CD4-positive, alpha-beta T cell (primary cell): ENCODE measurements around the gene RNF138. TPM values are rescaled to one million over a fixed set of nuclear protein-coding genes. Genes with fewer than 3 reads are reported as not detected.
A peak's percentile ranks its signal among the peaks of the same experiment; 100 is the strongest.

Experiments used
- ATAC-seq: fragments of 200-7000 bp; cut with Tn5 transposase; one replicate; pipeline ENCODE4 v1.10.0; 2022; ENCODE audit warnings: mild to moderate bottlenecking; ENCODE audit not compliant: poor library complexity
- CTCF ChIA-PET: fragments of 350-600 bp; sonication (Branson Sonifier 250); formaldehyde crosslinking; loops from one replicate; lab custom pipeline; 2021; ENCODE audit warnings: antibody characterized with exemption, inconsistent platforms; lab: Charles Lee
- POLR2A ChIA-PET: fragments of 350-600 bp; sonication (Branson Sonifier 250); formaldehyde crosslinking; loops from one replicate; lab custom pipeline; 2021; ENCODE audit warnings: antibody characterized with exemption, inconsistent platforms; lab: Charles Lee
- DNase-seq, 14 experiments: peaks; one replicate each; pipeline ENCODE4 v3.0.0-alpha.2; 2013 to 2020; ENCODE audit warnings: mixed read lengths in 2 of 14
- H3K27ac ChIP-seq, 2 donors: one replicate each; pipeline versions ENCODE4 v1.5.1 to v1.7.0; 2013; ENCODE audit warnings: low read length in 2 of 2, low read depth in 1 of 2, mild to moderate bottlenecking in 1 of 2
- H3K27me3 ChIP-seq, 2 experiments: 1 replicate in 1 of 2; 2 replicates in 1 of 2; pipeline versions ENCODE4 v1.6.1 to v1.7.0; 2013; ENCODE audit warnings: low read length in 2 of 2, control low read depth in 1 of 2, mild to moderate bottlenecking in 1 of 2, moderate library complexity in 1 of 2; ENCODE audit not compliant: insufficient read depth in 2 of 2, control insufficient read depth in 1 of 2
- H3K36me3 ChIP-seq: one replicate; pipeline ENCODE4 v1.6.1; 2013; ENCODE audit warnings: low read length, control low read depth; ENCODE audit not compliant: insufficient read depth
- H3K4me1 ChIP-seq: one replicate; pipeline ENCODE4 v1.6.1; 2013; ENCODE audit warnings: low read length, control low read depth; ENCODE audit not compliant: insufficient read depth
- H3K4me3 ChIP-seq: one replicate; pipeline ENCODE4 v1.5.1; 2013; ENCODE audit warnings: mild to moderate bottlenecking, low read length, moderate library complexity
- H3K9me3 ChIP-seq, 2 experiments: 1 replicate in 1 of 2; 2 replicates in 1 of 2; pipeline versions ENCODE4 v1.6.1 to v1.7.0; 2013; ENCODE audit warnings: low read length in 2 of 2, mild to moderate bottlenecking in 2 of 2, control low read depth in 1 of 2, moderate library complexity in 1 of 2; ENCODE audit not compliant: control insufficient read depth in 1 of 2, insufficient read depth in 1 of 2
- H3K27ac Mint-ChIP-seq: one replicate; pipeline ENCODE4 v1.8.0; 2020; ENCODE audit warnings: mixed read lengths
- H3K27me3 Mint-ChIP-seq: one replicate; pipeline ENCODE4 v1.8.0; 2021; ENCODE audit warnings: mixed read lengths
- H3K36me3 Mint-ChIP-seq: one replicate; pipeline ENCODE4 v1.8.0; 2021; ENCODE audit warnings: low read depth, mixed read lengths
- H3K4me1 Mint-ChIP-seq: one replicate; pipeline ENCODE4 v1.8.0; 2021; ENCODE audit warnings: low read depth, mixed read lengths
- H3K4me3 Mint-ChIP-seq: one replicate; pipeline ENCODE4 v1.8.0; 2020; ENCODE audit warnings: mild to moderate bottlenecking, mixed read lengths
- H3K9me3 Mint-ChIP-seq: one replicate; pipeline ENCODE4 v1.8.0; 2020; ENCODE audit warnings: mixed read lengths
- intact Hi-C, 2 experiments: fragments of 100-400 bp; cut with DNase I in 1 of 2; cut with micrococcal nuclease in 1 of 2; formaldehyde crosslinking; loops; one replicate each; pipeline versions ENCODE4 v1.15.1 to v1.9.0; 2023 to 2025; cut with DNase I, micrococcal nuclease
- total RNA-seq, 174 experiments: library from RNA in 2 of 174; stranded (reverse) in 2 of 174; gene quantifications; one replicate each; pipeline ENCODE4 v1.2.3 and lab custom pipeline; 2021 to 2026
- TF ChIP-seq, protein P1 (sequence below): fragments of 200-600 bp; IDR thresholded peaks from one replicate; pipeline ENCODE4 v1.8.0; 2022; ENCODE audit warnings: antibody characterized with exemption, mild to moderate bottlenecking

RNF138 gene
- total RNA-seq, 2 experiments from 2014 or later, result 177 to 184 TPM

DNA sequence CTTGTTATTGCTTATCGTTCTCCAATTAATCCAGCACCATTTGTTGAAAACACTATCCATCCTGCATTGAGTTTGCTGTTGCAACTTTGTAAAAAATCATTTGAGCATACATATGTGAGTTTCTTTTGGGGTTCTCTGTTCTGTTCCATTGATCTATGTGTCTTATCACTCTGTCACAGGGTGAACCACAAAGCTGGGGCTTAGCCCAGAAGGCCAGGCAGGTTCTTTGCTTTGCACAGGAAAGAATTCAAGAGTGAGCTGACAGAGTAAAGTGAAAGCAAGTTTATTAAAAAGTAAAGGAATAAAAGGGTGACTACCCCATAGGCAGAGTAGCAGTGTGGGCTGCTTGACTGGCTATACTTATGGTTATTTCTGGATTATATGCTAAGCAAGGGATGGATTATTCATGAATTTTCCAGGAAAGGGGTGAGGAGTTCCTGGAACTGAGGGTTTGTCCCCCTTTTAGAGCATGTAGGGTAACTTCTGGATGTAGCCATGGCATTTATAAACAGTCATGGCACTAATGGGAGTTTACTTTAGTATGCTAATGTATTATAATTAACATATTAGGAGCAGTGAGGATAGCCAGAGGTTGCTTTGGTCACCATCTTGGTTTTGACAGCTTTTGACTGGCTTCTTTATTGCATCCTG lies 46.8 kb downstream of the RNF138 start:
- Histone ChIP-seq H3K4me3 (no peak overlapping the region), H3K36me3 (no peaks in the 10 kb centered on the region), H3K27ac (no peak overlapping the region), H3K4me1 (no peaks in the 10 kb centered on the region), H3K27me3 (no peaks in the 10 kb centered on the region), H3K9me3 (no peaks in the 10 kb centered on the region)
- CTCF ChIA-PET, result interaction anchor here (0.8 kb wide), 1 partner anchor 27 kb away, joined by 3 read pairs; no protein-coding TSS in a partner anchor
- no peaks in the 10 kb centered on the region for H3K27me3 Mint-ChIP-seq
- H3K27ac Mint-ChIP-seq, result peak overlapping the region; percentile 20
- TF ChIP-seq, protein P1, sequence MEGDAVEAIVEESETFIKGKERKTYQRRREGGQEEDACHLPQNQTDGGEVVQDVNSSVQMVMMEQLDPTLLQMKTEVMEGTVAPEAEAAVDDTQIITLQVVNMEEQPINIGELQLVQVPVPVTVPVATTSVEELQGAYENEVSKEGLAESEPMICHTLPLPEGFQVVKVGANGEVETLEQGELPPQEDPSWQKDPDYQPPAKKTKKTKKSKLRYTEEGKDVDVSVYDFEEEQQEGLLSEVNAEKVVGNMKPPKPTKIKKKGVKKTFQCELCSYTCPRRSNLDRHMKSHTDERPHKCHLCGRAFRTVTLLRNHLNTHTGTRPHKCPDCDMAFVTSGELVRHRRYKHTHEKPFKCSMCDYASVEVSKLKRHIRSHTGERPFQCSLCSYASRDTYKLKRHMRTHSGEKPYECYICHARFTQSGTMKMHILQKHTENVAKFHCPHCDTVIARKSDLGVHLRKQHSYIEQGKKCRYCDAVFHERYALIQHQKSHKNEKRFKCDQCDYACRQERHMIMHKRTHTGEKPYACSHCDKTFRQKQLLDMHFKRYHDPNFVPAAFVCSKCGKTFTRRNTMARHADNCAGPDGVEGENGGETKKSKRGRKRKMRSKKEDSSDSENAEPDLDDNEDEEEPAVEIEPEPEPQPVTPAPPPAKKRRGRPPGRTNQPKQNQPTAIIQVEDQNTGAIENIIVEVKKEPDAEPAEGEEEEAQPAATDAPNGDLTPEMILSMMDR, result no peak
- ATAC-seq (peak; percentile 68), DNase-seq (peak in 2 of 14 experiments; percentile 19 to 30)
- POLR2A ChIA-PET, result no interaction called here
- H3K9me3 Mint-ChIP-seq, result no peaks in the 10 kb centered on the region
- no peak overlapping the region for H3K4me3 Mint-ChIP-seq
- peaks cover 19% of the 10 kb centered on the region for H3K36me3 Mint-ChIP-seq
- peaks cover 18% of the 10 kb centered on the region for H3K4me1 Mint-ChIP-seq
- intact Hi-C loops, result no loop called here

DNA sequence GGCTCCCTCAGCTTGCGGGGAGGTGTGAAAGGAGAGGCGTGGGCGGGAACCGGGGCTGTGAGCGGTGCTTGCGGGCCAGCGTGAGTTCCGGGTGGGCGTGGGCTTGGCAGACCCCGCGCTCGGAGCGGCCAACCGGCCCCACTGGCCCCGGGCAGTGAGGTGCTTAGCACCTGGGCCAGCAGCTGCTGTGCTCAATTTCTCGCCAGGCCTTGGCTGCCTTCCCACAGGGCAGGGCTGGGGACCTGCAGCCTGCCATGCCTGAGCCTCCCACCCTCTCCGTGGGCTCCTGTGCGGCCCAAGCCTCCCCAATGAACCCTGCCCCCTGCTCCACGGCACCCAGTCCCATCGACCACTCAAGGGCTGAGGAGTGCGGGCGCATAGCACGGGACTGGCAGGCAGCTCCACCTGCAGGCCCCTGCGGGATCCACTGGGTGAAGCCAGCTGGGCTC lies 48.2 kb downstream of the RNF138 start:
- no peak overlapping the region for H3K4me3 ChIP-seq
- Mint-ChIP-seq H3K27ac (no peak overlapping the region), H3K36me3 (peaks cover 11% of the 10 kb centered on the region), H3K27me3 (no peaks in the 10 kb centered on the region), H3K4me1 (peaks cover 18% of the 10 kb centered on the region), H3K9me3 (no peaks in the 10 kb centered on the region), H3K4me3 (no peak overlapping the region)
- ChIA-PET POLR2A (interaction anchor here (0.6 to 0.8 kb wide), 2 partner anchors 55 to 114 kb away, joined by 3 read pairs; no protein-coding TSS in a partner anchor), CTCF (no interaction called here)
- ATAC-seq, result no peak
- no peak overlapping the region for H3K27ac ChIP-seq
- intact Hi-C loops, result no loop called here
- no peaks in the 10 kb centered on the region for H3K36me3 ChIP-seq
- no peaks in the 10 kb centered on the region for H3K4me1 ChIP-seq
- peak in 1 of 14 experiments; percentile 28 for DNase-seq
- TF ChIP-seq, protein P1, result no peak
- H3K27me3 ChIP-seq, result no peaks in the 10 kb centered on the region
- H3K9me3 ChIP-seq, result no peaks in the 10 kb centered on the region

DNA sequence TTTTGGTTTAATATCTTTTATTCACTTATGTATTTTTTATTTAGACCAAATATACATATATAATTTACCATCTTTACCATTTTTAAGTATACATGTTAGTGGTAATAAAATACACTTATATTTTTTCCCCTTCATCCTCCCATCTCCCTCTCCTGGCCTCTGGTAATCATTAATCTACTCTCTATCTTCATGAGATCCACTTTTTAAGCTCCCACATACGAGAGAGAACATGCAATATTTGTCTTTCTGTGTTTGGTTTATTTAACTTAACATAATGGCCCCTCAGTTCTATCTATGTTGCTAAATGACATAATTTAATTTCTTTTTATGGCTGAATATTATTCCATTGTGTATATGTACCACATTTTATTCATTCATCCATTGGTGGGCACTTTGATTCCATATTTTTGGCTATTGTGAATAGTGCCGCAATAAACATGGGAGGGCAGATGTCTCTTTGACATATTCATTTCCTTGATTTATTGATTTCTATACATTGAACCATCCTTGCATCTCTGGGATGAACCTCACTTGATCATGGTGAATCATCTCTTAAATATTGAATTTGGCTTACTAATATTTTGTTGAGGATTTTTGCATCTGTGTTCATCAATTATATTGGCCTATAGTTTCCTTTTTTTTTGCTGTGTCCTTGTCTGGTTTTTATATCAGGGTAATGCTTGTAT lies 56.7 kb downstream of the RNF138 start:
- no peak for DNase-seq
- H3K4me3 ChIP-seq, result no peak overlapping the region
- TF ChIP-seq, protein P1, result no peak
- POLR2A ChIA-PET, result no interaction called here
- H3K27ac ChIP-seq, result no peak overlapping the region
- H3K27ac Mint-ChIP-seq, result no peak overlapping the region
- H3K9me3 Mint-ChIP-seq, result no peaks in the 10 kb centered on the region
- no peaks in the 10 kb centered on the region for H3K36me3 ChIP-seq
- no peak for ATAC-seq
- no peaks in the 10 kb centered on the region for H3K36me3 Mint-ChIP-seq
- CTCF ChIA-PET, result no interaction called here
- no peaks in the 10 kb centered on the region for H3K27me3 ChIP-seq
- no peaks in the 10 kb centered on the region for H3K27me3 Mint-ChIP-seq
- H3K4me1 Mint-ChIP-seq, result no peaks in the 10 kb centered on the region
- intact Hi-C loops, result no loop called here
- H3K4me1 ChIP-seq, result no peaks in the 10 kb centered on the region
- H3K4me3 Mint-ChIP-seq, result no peak overlapping the region
- no peaks in the 10 kb centered on the region for H3K9me3 ChIP-seq
